Natural killer cell (primary cell): ENCODE results near the gene WDR36. TPM values are rescaled to one million over a fixed set of nuclear protein-coding genes. Genes with fewer than 3 reads are reported as not detected.

Experiments used
- ATAC-seq, 3 donors: fragments of 150-1000 bp in 2 of 3; fragments of 200-7000 bp in 1 of 3; cut with Tn5 transposase; 1 replicate in 1 of 3; 2 replicates in 2 of 3; pipeline ENCODE4 v1.10.0; 2021; ENCODE audit warnings: mild to moderate bottlenecking in 2 of 3, moderate library complexity in 2 of 3
- DNase-seq, 2 donors: peaks; one replicate each; pipeline versions ENCODE4 v3.0.0 to v3.0.0-alpha.2; 2013 to 2021; ENCODE audit warnings: mixed read lengths in 1 of 2
- H3K27ac ChIP-seq: one replicate; pipeline ENCODE4 v1.5.1; 2013; ENCODE audit warnings: mild to moderate bottlenecking, low read length
- H3K27me3 ChIP-seq: one replicate; pipeline ENCODE4 v1.6.1; 2013; ENCODE audit warnings: low read length; ENCODE audit not compliant: control insufficient read depth, insufficient read depth
- H3K36me3 ChIP-seq: one replicate; pipeline ENCODE4 v1.6.1; 2013; ENCODE audit warnings: low read length; ENCODE audit not compliant: control insufficient read depth, insufficient read depth
- H3K4me1 ChIP-seq: one replicate; pipeline ENCODE4 v1.6.1; 2013; ENCODE audit warnings: low read length; ENCODE audit not compliant: control insufficient read depth, insufficient read depth
- H3K4me3 ChIP-seq: one replicate; pipeline ENCODE4 v1.5.1; 2013; ENCODE audit warnings: low read length
- H3K9me3 ChIP-seq: one replicate; pipeline ENCODE4 v1.6.1; 2013; ENCODE audit warnings: low read length; ENCODE audit not compliant: control insufficient read depth, insufficient read depth
- H3K27ac Mint-ChIP-seq, 2 donors: one replicate each; pipeline ENCODE4 v1.8.0; 2022; ENCODE audit warnings: mild to moderate bottlenecking in 2 of 2, mixed read lengths in 2 of 2, moderate library complexity in 1 of 2
- H3K27me3 Mint-ChIP-seq, 2 donors: one replicate each; pipeline ENCODE4 v1.8.0; 2022; ENCODE audit warnings: low read depth in 2 of 2, mixed read lengths in 2 of 2
- H3K36me3 Mint-ChIP-seq: one replicate; pipeline ENCODE4 v1.8.0; 2022; ENCODE audit warnings: mixed read lengths
- H3K4me1 Mint-ChIP-seq, 2 donors: one replicate each; pipeline ENCODE4 v1.8.0; 2022; ENCODE audit warnings: mixed read lengths in 2 of 2
- H3K4me3 Mint-ChIP-seq: one replicate; pipeline ENCODE4 v1.8.0; 2022; ENCODE audit warnings: mild to moderate bottlenecking, moderate library complexity, mixed read lengths
- H3K9me3 Mint-ChIP-seq, 2 donors: one replicate each; pipeline ENCODE4 v1.8.0; 2022; ENCODE audit warnings: mixed read lengths in 2 of 2
- WGBS: methylation state at CpG from one replicate; pipeline ENCODE4 v1.1.7; 2013; ENCODE audit warnings: missing lambda C conversion rate; ENCODE audit not compliant: insufficient coverage; 5-methylcytosine and 5-hydroxymethylcytosine counted together
- intact Hi-C: fragments of 100-400 bp; cut with micrococcal nuclease; formaldehyde crosslinking; loops from one replicate; pipeline ENCODE4 v1.14.2; 2022
- total RNA-seq, 4 donors: library from RNA; stranded (reverse); fragments of 120-200 nt in 1 of 4; gene quantifications; one replicate each; pipeline versions ENCODE4 v1.2.3 to v1.2.4, GENCODE V29; 2013 to 2022
- TF ChIP-seq, protein P1 (sequence below): fragments of 200-600 bp; IDR thresholded peaks from one replicate; pipeline ENCODE4 v1.8.0; 2022; ENCODE audit warnings: antibody characterized with exemption

WDR36 gene
- total RNA-seq, 3 donors from 2014 or later (not counting 1 experiment from before 2014, with no cell fraction given), result 23.0 to 24.8 (median 23.9) TPM

DNA sequence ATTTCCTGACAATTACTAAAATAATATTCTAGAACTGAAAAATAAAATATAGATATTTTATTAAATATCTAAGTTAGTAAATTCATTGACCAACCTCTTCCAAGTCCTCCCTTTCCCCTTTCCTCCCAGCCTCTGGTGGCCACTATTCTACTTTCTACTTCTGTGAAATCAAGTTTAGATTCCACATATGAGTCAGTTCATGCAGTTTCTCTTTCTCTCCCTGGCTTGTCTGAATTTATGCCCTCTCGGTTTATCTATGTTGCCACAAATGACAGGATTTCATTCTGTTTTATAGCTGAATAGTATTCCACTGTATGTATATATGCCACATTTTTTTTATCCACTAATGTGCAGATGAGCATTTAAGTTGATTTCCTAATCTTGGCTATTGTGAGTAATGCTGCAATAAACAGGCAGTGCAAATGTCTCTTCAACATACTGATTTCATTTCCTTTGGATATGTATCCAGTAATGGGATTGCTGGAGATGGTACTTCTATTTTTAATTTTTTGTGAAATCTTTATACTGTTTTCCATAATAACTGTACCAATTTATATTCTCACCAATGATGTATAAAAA is 52.3 kb downstream of the WDR36 start:
- Histone ChIP-seq H3K9me3 (no peaks in the 10 kb centered on the region), H3K27me3 (no peaks in the 10 kb centered on the region), H3K4me1 (no peaks in the 10 kb centered on the region), H3K27ac (no peak overlapping the region), H3K36me3 (no peaks in the 10 kb centered on the region), H3K4me3 (no peak overlapping the region)
- DNase-seq (no peak), ATAC-seq (no peak)
- no peak overlapping the region for H3K4me3 Mint-ChIP-seq
- TF ChIP-seq, protein P1, sequence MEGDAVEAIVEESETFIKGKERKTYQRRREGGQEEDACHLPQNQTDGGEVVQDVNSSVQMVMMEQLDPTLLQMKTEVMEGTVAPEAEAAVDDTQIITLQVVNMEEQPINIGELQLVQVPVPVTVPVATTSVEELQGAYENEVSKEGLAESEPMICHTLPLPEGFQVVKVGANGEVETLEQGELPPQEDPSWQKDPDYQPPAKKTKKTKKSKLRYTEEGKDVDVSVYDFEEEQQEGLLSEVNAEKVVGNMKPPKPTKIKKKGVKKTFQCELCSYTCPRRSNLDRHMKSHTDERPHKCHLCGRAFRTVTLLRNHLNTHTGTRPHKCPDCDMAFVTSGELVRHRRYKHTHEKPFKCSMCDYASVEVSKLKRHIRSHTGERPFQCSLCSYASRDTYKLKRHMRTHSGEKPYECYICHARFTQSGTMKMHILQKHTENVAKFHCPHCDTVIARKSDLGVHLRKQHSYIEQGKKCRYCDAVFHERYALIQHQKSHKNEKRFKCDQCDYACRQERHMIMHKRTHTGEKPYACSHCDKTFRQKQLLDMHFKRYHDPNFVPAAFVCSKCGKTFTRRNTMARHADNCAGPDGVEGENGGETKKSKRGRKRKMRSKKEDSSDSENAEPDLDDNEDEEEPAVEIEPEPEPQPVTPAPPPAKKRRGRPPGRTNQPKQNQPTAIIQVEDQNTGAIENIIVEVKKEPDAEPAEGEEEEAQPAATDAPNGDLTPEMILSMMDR, result no peak
- no peaks in the 10 kb centered on the region for H3K36me3 Mint-ChIP-seq
- H3K9me3 Mint-ChIP-seq, result no peaks in the 10 kb centered on the region
- H3K27me3 Mint-ChIP-seq, result peaks cover 6 to 20% of the 10 kb centered on the region in 2 donors
- no CpG with 5 or more reads among the region's 1 CpG for WGBS
- no peaks in the 10 kb centered on the region for H3K4me1 Mint-ChIP-seq
- no peak overlapping the region for H3K27ac Mint-ChIP-seq
- intact Hi-C loops, result no loop called here

DNA sequence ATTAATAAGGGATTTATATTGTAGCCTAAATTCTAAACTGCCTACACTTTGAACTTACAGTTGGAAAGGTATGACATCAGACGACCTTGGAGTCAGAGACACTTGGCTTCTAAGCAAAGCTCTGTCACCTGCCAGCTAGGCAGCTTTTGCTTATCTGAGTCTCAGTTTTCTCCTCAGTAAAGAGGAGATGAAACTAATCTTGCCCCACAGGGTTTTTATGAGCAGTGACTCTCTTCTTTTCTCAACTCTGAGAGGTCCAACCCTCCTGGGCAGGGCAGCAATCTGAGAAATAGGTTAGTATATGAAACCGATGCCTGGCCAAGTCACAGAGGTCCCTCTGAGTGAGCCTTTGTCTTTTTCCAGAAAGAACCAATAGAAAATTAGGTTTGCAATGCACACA is 53.9 kb downstream of the WDR36 start:
- ATAC-seq (no peak), DNase-seq (no peak)
- peaks cover 6 to 25% of the 10 kb centered on the region in 2 donors for H3K27me3 Mint-ChIP-seq
- intact Hi-C loops, result no loop called here
- H3K4me1 Mint-ChIP-seq, result no peaks in the 10 kb centered on the region
- no peaks in the 10 kb centered on the region for H3K9me3 Mint-ChIP-seq
- TF ChIP-seq, protein P1, result no peak
- Histone ChIP-seq H3K36me3 (no peaks in the 10 kb centered on the region), H3K4me1 (no peaks in the 10 kb centered on the region), H3K27ac (no peak overlapping the region), H3K27me3 (no peaks in the 10 kb centered on the region), H3K9me3 (no peaks in the 10 kb centered on the region), H3K4me3 (no peak overlapping the region)
- whole genome bisulfite sequencing, result 98% methylated on average over 2 of the region's 2 CpGs
- H3K4me3 Mint-ChIP-seq, result no peak overlapping the region
- no peak overlapping the region for H3K27ac Mint-ChIP-seq
- no peaks in the 10 kb centered on the region for H3K36me3 Mint-ChIP-seq

DNA sequence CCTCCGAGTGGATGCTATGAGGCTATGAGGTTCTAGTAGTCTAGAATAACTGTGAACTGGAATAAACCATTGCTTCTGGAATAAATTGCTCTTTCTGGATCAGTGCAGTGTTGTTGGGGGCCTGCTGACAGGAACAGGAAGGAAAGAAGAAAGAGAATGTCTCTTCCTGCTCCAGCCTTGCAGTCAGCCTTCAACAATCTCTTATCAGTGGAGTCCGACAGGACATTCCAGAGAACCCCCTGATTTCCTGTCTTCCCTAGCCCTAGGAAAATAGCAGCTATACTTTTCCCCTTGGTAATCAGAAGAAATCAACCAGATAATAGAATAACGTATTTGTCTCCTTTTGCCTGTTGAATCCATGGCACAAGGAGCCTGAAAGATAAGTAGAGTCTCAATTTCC is 55.4 kb downstream of the WDR36 start:
- H3K27ac ChIP-seq, result no peak overlapping the region
- H3K27me3 ChIP-seq, result no peaks in the 10 kb centered on the region
- ATAC-seq, result no peak
- no peaks in the 10 kb centered on the region for H3K4me1 ChIP-seq
- no peaks in the 10 kb centered on the region for H3K9me3 Mint-ChIP-seq
- TF ChIP-seq, protein P1, result no peak
- peaks cover 9 to 24% of the 10 kb centered on the region in 2 donors for H3K27me3 Mint-ChIP-seq
- no peak overlapping the region for H3K27ac Mint-ChIP-seq
- DNase-seq, result no peak
- no peaks in the 10 kb centered on the region for H3K4me1 Mint-ChIP-seq
- no peak overlapping the region for H3K4me3 Mint-ChIP-seq
- H3K4me3 ChIP-seq, result no peak overlapping the region
- no peaks in the 10 kb centered on the region for H3K36me3 ChIP-seq
- no peaks in the 10 kb centered on the region for H3K36me3 Mint-ChIP-seq
- no peaks in the 10 kb centered on the region for H3K9me3 ChIP-seq
- 89% methylated on average over 3 of the region's 3 CpGs for WGBS
- intact Hi-C loops, result no loop called here

DNA sequence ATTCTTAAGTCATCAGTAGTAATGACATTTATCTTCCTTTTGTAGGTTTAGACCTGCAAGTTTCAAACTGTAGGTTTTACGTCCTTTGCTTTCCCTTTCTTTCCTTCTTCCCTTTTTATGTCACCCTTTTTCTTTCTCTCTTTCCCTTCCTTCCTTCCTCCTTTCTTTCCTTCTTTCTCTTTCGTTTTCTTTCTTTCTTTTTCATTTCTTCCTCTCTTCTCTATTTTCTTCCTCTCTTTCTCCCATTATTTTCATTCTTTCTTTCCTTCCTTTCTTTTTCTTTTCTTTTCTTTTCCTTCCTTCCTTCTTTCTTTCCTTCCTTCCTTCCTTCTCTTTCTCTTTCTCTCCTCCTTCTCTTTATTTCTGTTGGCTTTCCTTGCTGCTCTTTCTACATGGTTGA is 59.9 kb downstream of the WDR36 start:
- Histone ChIP-seq H3K4me1 (no peaks in the 10 kb centered on the region), H3K27me3 (no peaks in the 10 kb centered on the region), H3K27ac (no peak overlapping the region), H3K4me3 (no peak overlapping the region), H3K36me3 (no peaks in the 10 kb centered on the region), H3K9me3 (no peaks in the 10 kb centered on the region)
- TF ChIP-seq, protein P1, result no peak
- Mint-ChIP-seq H3K36me3 (no peaks in the 10 kb centered on the region), H3K27me3 (peaks cover 9 to 18% of the 10 kb centered on the region in 2 donors), H3K9me3 (no peaks in the 10 kb centered on the region), H3K4me3 (no peak overlapping the region), H3K4me1 (no peaks in the 10 kb centered on the region), H3K27ac (no peak overlapping the region)
- WGBS, result 76% methylated on average over 2 of the region's 2 CpGs
- ATAC-seq, result no peak
- no peak for DNase-seq
- intact Hi-C loops, result loop anchor here (10.0 kb wide), 1 partner anchor 123 kb away; no protein-coding TSS in a partner anchor
